Subcutaneous abdominal adipose tissue (tissue), 5 donors: ENCODE data around the gene PTK7.

Experiments
- H3K27ac ChIP-seq: one replicate; pipeline ENCODE4 v1.7.0; 2013; ENCODE audit warnings: low read depth, mild to moderate bottlenecking, inconsistent platforms, low read length, moderate library complexity
- H3K27me3 ChIP-seq, 5 donors: one replicate each; pipeline ENCODE4 v1.7.0; 2013; ENCODE audit warnings: low read length in 5 of 5, inconsistent platforms in 1 of 5; ENCODE audit not compliant: control insufficient read depth in 5 of 5, insufficient read depth in 4 of 5
- H3K36me3 ChIP-seq, 5 donors: one replicate each; pipeline ENCODE4 v1.7.0; 2013; ENCODE audit warnings: low read length in 5 of 5; ENCODE audit not compliant: control insufficient read depth in 5 of 5, insufficient read depth in 5 of 5
- H3K4me1 ChIP-seq, 5 donors: one replicate each; pipeline ENCODE4 v1.7.0; 2013; ENCODE audit warnings: low read length in 5 of 5, mild to moderate bottlenecking in 3 of 5, moderate library complexity in 1 of 5; ENCODE audit not compliant: control insufficient read depth in 5 of 5, insufficient read depth in 5 of 5
- H3K4me3 ChIP-seq, 5 donors: one replicate each; pipeline ENCODE4 v1.7.0; 2013; ENCODE audit warnings: low read length in 5 of 5, low read depth in 1 of 5
- H3K9ac ChIP-seq, 5 donors: one replicate each; pipeline ENCODE4 v1.7.0; 2013; ENCODE audit warnings: low read length in 5 of 5, mild to moderate bottlenecking in 4 of 5, moderate library complexity in 3 of 5
- H3K9me3 ChIP-seq, 5 donors: one replicate each; pipeline ENCODE4 v1.7.0; 2013; ENCODE audit warnings: low read length in 5 of 5; ENCODE audit not compliant: control insufficient read depth in 5 of 5
- donor health status: healthy.
- donor health status: healthy.
- donor health status: healthy.
- donor health status: healthy.
- donor health status: healthy.

The PTK7 gene

DNA sequence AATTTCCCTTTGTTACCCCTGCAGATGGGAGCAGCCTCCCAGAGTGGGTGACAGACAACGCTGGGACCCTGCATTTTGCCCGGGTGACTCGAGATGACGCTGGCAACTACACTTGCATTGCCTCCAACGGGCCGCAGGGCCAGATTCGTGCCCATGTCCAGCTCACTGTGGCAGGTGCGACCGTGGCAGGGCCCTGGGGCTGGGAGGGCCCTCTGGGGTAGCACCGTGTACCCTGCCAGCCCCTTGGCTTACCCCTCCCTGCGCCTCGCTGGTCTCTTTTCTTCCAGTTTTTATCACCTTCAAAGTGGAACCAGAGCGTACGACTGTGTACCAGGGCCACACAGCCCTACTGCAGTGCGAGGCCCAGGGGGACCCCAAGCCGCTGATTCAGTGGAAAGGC is 65.5 kb downstream of the PTK7 start:
- no peaks in the 10 kb centered on the region for H3K36me3 ChIP-seq
- peaks cover 3 to 9% (median 9%) of the 10 kb centered on the region in 5 donors for H3K4me1 ChIP-seq
- H3K27ac ChIP-seq = no peak overlapping the region
- H3K27me3 ChIP-seq = peaks cover 0 to under 1% (median 0%) of the 10 kb centered on the region in 5 donors
- no peaks in the 10 kb centered on the region for H3K9me3 ChIP-seq
- H3K9ac ChIP-seq = no peak overlapping the region
- H3K4me3 ChIP-seq = no peak overlapping the region

DNA sequence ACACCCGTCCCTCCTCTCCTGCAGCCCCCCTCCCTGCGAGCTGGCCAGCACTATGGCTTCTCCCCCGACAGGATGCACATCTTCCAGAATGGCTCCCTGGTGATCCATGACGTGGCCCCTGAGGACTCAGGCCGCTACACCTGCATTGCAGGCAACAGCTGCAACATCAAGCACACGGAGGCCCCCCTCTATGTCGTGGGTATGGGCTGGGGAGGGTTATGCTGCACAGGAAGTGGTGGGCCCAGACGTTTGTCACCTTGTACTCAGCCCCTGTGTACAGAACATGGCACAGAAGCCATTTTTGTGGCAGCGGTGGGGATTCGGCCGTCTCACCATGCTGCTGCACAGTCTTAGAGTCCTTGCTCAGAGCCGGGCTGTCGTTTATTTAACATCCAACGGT is 66.0 kb downstream of the PTK7 start:
- Histone ChIP-seq H3K4me1 (peaks cover 3 to 13% (median 9%) of the 10 kb centered on the region in 5 donors), H3K4me3 (no peak overlapping the region), H3K9me3 (no peaks in the 10 kb centered on the region), H3K27ac (no peak overlapping the region), H3K27me3 (peaks cover 0 to 3% (median 0%) of the 10 kb centered on the region in 5 donors), H3K36me3 (no peaks in the 10 kb centered on the region), H3K9ac (no peak overlapping the region)

DNA sequence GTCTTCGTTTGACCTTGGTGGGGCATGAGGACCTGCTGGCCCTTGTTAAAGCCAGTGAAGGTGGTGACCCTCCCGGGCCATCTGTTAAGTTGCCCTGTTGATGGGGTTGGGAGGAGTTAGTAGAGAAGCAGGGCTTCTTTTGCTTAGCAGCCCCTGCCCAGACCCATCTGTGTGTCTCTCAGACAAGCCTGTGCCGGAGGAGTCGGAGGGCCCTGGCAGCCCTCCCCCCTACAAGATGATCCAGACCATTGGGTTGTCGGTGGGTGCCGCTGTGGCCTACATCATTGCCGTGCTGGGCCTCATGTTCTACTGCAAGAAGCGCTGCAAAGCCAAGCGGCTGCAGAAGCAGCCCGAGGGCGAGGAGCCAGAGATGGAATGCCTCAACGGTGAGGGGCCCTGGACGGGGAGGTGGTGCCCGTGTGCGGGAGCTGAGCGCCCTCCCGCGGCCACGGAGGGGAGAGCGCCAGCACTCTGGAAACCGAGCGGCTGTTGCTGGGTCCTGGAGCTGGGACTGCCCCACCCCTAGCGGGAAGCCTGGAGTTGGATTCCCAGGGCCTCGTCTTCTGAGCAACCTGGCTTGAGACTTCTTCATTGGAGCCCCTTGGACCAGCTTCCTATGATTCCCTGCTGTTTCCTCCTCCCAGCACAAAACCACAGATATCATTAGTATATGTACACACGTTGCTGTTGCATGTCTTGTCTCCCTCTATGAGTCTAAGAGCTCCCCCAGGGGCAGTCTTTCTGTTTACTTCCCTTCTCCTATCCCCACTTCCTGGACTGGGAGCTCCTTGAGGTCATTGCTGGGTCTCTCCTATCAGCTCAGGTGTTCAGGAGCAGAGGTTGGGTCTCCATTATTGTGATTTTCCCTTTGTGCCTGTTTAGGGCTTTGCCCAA is 67.4 kb downstream of the PTK7 start:
- Histone ChIP-seq H3K9ac (peak overlapping the region in 4 of 5 donors; percentile 8 to 55 (median 32)), H3K4me3 (peak overlapping the region in 3 of 5 donors; percentile 27 to 32 (median 31))

DNA sequence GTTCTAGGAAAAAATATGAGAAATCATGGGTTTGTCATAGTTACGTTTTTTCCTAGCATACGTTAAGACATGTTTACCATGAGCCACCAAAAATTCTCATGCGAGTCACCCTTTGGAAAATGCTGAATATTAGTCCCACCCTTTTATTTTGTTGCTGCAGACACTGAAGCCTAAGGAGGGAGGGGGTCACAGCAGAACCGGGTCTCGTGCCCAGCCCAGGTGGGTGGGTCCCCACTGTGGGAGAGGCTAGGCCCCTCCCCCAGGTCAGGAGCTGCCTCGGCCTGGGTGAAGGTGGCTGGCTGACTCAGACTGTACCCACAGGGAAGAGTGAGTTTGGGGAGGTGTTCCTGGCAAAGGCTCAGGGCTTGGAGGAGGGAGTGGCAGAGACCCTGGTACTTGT is 68.8 kb downstream of the PTK7 start:
- Histone ChIP-seq H3K4me3 (no peak overlapping the region), H3K9ac (no peak overlapping the region), H3K9me3 (no peaks in the 10 kb centered on the region), H3K36me3 (no peaks in the 10 kb centered on the region), H3K27ac (no peak overlapping the region), H3K4me1 (peaks cover 3 to 19% (median 13%) of the 10 kb centered on the region in 5 donors), H3K27me3 (peaks cover 0 to 3% (median 0%) of the 10 kb centered on the region in 5 donors)

More for the DNA sequence above, 67.4 kb downstream of the PTK7 start:
- H3K36me3 ChIP-seq = no peaks in the 10 kb centered on the region
- peaks cover 0 to 3% (median 0%) of the 10 kb centered on the region in 5 donors for H3K27me3 ChIP-seq
- H3K27ac ChIP-seq = no peak overlapping the region
- peaks cover 3 to 19% (median 13%) of the 10 kb centered on the region in 5 donors for H3K4me1 ChIP-seq
- H3K9me3 ChIP-seq = no peaks in the 10 kb centered on the region

DNA sequence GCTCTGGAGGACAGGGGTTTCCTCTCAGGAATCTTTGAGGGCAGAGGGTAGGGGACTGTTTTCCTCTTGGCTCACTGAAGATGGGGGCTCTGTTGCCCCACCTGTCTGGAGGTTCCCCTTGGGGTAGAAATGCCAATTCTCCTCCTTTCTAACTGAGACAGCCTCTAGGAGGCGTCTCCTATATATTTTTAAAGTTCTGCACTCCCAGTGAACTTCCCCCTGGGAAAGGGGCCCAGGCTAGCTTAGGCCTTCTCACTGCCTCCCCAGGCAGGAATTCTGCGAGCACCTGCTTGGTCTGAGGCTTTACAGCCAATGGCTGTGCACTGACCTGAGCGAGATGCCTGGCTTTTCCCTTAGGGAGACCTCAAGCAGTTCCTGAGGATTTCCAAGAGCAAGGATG is 70.1 kb downstream of the PTK7 start:
- Histone ChIP-seq H3K9me3 (no peaks in the 10 kb centered on the region), H3K27me3 (peaks cover 0 to 3% (median 0%) of the 10 kb centered on the region in 5 donors), H3K4me3 (no peak overlapping the region), H3K4me1 (peaks cover 3 to 19% (median 13%) of the 10 kb centered on the region in 5 donors), H3K9ac (no peak overlapping the region), H3K36me3 (no peaks in the 10 kb centered on the region), H3K27ac (no peak overlapping the region)

DNA sequence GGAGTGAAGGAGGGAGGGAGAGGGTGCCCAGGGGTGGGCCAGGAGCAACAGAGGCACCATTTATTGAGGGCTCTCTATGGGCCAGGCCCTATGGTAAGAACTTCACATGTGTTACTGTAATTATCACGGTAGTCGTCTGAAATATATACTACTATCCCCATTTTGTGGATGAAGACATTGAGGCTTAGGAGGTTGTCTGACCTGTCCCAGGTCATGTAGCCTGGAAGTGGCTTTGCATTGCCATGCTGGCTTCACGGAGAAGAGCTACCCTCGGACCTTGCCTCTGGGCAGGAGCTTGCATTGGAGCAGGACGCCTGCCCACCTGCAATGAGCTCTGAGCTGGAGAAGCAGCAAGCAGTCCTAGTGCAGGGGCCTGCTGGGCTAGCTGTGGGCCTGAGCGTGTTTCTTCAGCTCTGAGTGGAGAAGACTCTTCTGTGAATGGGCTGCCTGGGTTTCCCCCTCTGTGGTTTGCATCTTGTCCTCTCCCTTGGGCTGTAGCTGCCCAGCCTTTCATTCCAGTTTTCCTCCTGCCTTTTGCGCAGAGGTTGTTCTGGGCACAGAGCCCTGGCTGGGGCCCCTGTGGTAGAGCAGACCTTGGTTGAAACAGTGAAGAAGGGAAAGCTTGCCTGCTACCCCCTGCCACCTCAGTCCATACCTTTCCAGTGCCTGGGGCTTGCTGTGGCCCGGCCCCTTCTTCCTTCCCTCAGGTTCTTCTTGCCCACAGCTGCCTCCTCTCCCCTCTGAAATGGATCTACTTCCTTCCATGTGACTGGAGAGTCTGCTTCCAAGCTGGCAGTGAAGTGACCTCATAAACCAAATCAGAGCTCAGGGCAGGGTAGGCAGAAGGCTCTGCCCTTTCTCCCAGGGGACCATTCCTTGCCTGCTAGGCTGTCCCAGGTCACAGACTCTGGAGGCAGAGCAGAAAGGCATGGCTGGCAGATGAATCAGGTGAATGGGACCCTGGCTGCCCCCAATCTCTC is 70.9 kb downstream of the PTK7 start:
- H3K9ac ChIP-seq = no peak overlapping the region
- peaks cover 3 to 19% (median 13%) of the 10 kb centered on the region in 5 donors for H3K4me1 ChIP-seq
- peaks cover 0 to 3% (median 0%) of the 10 kb centered on the region in 5 donors for H3K27me3 ChIP-seq
- no peaks in the 10 kb centered on the region for H3K9me3 ChIP-seq
- H3K36me3 ChIP-seq = no peaks in the 10 kb centered on the region
- no peak overlapping the region for H3K4me3 ChIP-seq
- no peak overlapping the region for H3K27ac ChIP-seq

DNA sequence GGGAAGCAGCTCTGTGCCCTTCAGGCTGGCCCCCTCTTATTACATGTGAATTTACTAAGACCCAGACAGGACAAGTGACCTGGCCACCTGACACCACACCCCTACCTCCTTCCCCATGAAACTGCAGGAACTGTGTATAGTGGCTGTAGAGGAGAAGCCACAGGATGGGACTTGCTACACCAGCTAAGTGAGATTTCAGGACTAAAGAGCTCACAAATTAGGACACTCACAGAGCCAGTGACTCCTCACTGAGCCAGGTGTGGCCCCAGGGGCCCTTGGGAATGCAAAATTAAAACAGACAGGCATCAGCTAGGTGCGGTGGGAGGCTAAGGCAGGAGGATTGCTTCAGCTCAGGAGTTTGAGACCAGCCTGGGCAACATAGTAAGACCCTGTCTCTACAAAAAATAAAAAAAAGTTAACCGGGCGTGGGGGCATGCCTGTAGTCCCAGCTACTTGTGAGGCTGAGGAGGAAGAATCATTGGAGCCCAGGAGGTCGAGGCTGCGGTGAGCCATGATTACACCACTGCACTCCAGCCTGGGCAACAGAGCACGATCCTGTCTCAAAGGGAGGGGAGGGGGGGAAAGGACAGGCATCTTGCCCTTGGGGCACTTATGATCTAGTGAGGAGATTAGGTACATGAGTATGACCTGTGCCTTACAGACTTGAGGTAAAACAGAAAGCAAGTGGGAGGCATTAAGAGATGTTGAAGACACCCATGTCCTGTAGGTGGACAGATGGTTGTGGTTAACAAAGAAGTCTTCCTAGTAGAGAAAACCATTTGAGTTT is 71.8 kb downstream of the PTK7 start:
- Histone ChIP-seq H3K27me3 (peaks cover 0 to 3% (median 0%) of the 10 kb centered on the region in 5 donors), H3K36me3 (no peaks in the 10 kb centered on the region), H3K27ac (no peak overlapping the region)

DNA sequence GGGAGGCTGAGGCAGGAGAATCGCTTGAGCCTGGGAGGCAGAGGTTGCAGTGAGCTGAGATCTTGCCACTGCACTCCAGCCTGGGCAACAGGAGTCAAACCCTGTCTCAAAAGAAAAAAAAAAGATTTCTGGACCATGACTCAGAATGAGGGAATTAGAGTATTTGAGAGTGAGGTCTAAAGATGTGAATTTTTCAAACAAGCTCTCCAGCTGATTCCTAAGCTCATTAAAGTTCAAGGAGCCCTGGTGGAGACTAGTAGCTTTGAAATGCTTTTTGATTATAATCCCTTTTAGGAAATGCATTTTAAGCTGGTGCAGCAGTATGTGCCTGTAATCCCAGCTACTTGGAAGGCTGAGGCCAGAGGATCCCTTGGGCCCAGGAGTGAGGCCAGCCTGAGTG is 73.2 kb downstream of the PTK7 start:
- H3K4me1 ChIP-seq = peaks cover 0 to 9% (median 5%) of the 10 kb centered on the region in 5 donors
- peaks cover 0 to 3% (median 0%) of the 10 kb centered on the region in 5 donors for H3K27me3 ChIP-seq
- H3K4me3 ChIP-seq = no peak overlapping the region
- H3K9ac ChIP-seq = no peak overlapping the region
- H3K36me3 ChIP-seq = no peaks in the 10 kb centered on the region
- H3K9me3 ChIP-seq = no peaks in the 10 kb centered on the region
- no peak overlapping the region for H3K27ac ChIP-seq

More for the DNA sequence above, 71.8 kb downstream of the PTK7 start:
- Histone ChIP-seq H3K4me3 (no peak overlapping the region), H3K9ac (no peak overlapping the region), H3K9me3 (no peaks in the 10 kb centered on the region), H3K4me1 (peaks cover 3 to 19% (median 13%) of the 10 kb centered on the region in 5 donors)

DNA sequence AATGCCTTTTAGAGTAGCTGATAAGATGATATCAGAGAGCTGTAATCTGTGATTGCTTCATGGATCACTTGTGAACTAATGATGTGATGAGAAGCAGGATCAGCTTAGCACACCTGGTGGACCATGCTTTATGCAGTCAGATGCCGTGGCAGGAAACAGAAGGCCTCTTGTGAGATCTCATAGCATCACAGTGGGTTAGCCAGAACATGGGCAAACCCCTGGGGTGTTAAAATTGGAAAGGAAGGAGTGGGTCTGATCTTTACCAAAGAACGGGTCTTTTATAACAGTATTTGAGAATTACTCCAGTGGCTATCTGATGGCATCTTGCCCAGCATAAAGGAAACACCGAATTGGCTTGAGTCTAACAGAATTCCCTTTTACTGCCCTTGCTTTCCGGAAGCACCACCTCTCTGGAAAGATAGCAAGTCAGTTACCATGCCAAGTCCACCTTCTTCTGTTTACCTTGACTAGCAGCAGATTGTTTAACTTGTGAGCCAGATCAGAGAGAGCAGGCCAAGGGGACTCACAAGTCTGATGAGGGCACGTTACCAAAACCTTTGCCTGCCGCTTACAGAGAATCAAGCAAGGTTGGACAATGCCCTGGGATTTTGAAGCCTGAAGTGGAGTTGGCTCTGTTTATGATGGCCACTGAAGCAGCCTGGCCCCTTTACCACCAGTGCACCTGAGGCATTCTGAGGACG is 74.1 kb downstream of the PTK7 start:
- H3K4me1 ChIP-seq = peaks cover 0 to 9% (median 5%) of the 10 kb centered on the region in 5 donors
- H3K36me3 ChIP-seq = no peaks in the 10 kb centered on the region
- H3K27ac ChIP-seq = no peak overlapping the region

More for the DNA sequence above, 74.1 kb downstream of the PTK7 start:
- no peaks in the 10 kb centered on the region for H3K9me3 ChIP-seq
- no peak overlapping the region for H3K4me3 ChIP-seq
- peak overlapping the region in 1 of 5 donors; percentile 20 for H3K9ac ChIP-seq
- H3K27me3 ChIP-seq = peaks cover 0 to 3% (median 0%) of the 10 kb centered on the region in 5 donors
